Stimulated activated naive CD4-positive, alpha-beta T cell treated with Interleukin-2 at 50 U/mL for 16 hours (primary cell): Measurements from ENCODE around the gene MYH16.
"Not testable (repeated sequence)": the region's sequence is repeated elsewhere in the genome, so short reads cannot be mapped to it uniquely, and the experiment has no call there.

Source experiments
- DNase-seq: peaks from one replicate; lab custom pipeline; 2025; lab: John Stamatoyannopoulos, UW

Gene MYH16

DNA sequence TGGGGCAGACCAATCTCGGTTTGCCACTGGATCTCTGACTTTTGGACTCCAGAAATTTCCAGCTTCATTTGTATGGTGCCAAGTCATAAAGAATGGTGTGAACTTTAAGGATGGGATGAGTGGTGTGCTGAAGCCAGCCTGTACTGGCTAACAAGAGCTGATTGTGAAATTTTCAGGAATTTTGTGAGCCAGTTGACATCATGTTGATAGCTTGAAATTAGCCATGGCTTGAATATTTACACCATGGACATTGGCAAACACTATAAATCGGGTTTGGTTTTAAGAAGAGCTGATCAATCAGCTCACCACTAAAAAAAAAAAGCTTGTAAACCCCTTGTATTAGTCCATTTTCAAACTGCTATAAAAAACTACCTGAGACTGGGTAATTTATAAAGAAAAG, 14.1 kb upstream of the MYH16 start:
- no peak for DNase-seq

DNA sequence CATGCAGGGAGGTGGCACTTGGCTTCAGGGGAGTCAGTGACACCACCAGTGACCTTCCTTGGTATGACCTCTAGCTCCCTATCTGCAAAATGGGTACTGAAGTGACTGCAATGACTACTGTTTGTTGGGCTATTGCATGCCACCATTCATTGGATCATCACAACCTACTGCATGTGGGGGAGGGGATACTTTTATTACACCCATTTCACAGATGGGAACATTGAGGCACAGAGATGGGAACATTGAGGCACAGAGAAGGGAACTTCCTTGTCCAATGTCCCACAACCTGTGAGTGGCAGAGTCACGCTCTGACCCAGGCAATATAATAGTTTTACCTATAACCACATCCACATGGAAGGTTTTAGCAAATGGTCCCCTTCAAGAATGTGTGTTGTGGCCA, 12.2 kb upstream of the MYH16 start:
- no peak for DNase-seq

DNA sequence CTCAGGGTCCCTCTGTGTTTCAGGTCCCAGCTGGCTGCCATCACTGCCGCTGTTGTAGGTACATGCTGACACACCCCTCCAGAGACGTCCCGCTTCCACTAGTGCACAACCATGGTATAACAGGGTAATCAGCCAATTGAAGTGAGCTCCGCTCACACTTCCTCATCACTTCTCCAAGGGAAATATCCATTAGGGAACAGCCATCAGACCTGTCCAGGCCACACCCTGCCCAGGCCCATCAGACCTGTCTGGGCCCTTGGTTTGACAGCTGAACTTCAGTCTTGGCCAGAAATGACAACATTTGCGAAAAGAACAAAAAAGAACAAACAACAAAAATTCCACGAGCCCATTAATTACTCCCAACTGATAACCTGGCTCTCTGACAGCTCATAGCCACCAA, 11.0 kb upstream of the MYH16 start:
- no peak for DNase-seq

DNA sequence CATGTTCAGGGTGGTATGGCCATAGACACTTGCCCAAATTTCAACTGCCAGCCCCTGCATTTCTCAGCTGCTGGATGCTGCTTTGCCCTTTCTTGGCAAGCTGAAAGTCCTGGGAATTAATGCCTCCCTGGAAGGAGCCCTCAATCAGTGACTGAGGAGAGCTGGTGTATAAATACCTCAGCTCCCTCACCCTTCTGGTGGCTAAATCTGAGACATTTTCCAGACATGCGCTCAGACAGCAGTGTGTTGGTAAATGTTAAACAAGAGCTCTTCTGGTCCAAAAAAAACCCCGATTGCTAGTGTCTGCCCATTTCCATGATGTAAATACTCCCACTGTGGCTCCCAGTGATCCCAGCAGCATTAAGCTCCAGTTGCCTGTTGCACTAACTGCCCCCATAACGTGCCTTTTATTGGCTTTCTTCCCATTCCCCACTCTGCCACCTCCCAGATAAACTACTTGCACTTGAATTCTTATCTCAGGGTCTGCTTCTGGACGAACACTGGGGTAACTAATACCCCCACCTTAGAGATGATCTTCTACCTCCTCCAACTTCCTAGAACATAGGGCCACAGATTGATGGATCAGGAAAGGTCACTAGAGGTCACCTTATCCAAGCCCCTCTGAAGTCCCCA, 6.7 kb upstream of the MYH16 start:
- DNase-seq: no peak

DNA sequence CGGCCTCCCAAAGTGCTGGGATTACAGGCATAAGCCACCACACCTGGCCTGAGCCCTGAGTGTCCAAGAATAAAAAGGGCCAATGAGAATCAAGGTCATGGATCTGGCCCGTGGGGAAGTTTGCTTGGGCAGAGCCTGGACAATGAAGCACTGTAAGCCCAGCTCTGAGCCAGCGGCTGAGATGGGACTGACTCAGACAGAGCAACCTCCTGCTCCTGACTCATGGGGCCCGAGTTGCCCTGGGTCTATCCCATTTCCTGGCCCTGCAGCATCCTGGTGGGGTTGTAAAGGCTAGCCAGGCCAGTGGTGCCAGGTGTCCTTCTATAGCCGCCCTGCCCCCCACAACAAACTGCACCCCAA, 5.2 kb upstream of the MYH16 start:
- no peak for DNase-seq

DNA sequence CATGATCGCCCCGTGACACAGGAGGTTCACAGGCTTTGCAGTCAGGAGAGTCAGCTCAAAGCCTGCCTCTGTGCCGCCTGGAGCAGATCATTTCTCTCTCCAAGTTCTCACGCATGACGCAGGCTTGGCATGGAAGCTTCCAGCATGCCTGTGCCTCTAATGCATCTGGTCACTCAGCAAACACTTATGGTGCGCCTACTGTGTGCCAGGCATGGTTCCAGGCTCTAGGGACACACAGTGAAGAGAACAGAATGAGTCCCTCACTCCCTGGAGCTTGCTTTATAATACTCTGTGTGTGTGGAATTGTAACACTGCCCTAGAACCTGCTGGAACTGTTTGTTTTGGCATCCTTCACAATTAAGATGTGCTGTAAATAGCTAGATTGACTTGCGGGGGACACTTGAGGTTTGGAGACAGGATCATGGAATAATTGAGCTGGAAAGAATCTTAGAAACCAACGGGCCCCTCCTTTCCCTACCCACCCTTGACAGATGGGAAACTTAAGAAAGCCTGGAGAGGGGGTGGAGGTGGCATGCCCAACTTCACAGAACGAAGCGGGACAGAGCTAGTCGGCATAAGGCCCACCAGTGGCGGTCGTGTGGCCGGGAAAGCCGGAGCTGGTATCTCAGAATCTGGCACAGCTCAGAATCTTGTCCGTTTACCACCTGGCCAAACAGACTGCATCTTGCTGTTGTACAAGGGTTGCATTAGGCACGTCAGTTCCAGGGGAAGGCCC, 4.6 kb upstream of the MYH16 start:
- no peak for DNase-seq

DNA sequence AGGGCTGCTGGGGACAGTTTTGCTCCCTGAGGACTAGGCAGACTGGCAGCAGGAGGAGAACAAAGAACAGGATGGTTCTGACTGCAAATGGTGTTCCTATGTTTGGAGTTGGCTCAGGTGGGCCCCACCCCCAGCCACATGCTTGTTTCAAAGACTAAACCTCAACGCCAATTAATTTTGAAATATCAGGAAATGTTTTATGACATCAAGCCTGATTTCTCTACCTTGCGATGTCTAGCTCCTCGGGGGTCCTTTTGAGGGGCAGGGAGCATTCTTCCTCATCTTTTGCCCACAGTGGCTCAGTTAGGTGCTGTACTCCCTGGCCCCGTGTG, 4.1 kb upstream of the MYH16 start:
- no peak for DNase-seq

DNA sequence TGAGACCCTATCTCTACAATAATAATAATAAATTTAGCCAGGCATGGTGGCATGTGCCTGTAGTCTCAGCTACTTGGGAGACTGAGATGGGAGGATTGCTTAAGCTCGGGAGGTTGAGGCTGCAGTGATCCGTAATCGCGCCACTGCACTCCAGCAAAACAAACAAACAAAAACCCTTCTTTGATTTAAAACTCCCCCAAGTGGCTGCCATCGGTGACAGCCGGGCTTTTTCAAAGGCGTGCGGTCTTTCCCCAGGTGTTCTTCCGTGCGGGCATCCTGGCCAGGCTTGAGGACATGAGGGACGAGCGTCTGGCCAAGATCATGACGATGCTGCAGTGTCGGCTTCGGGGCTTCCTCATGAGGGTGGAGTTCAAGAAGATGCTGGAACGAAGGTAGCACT, 1.9 kb upstream of the MYH16 start:
- no peak for DNase-seq

DNA sequence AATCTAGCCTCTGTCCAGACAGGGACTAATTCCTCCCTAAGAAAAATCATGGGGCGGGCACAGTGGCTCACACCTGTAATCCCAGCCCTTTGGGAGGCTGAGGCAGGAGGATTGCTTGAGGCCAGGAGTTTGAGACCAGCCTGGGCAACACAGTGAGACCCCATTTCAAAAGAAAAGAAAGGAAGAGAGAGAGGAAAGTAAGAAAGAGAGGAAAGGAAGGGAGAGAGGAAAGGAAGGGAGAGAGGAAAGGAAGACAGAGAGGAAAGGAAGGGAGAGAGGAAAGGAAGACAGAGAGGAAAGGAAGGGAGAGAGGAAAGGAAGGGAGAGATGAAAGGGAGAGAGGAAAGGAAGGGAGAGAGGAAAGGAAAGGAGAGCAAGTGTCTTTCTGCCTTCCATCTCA, 922 bp downstream of the MYH16 start:
- DNase-seq: not testable (repeated sequence)

DNA sequence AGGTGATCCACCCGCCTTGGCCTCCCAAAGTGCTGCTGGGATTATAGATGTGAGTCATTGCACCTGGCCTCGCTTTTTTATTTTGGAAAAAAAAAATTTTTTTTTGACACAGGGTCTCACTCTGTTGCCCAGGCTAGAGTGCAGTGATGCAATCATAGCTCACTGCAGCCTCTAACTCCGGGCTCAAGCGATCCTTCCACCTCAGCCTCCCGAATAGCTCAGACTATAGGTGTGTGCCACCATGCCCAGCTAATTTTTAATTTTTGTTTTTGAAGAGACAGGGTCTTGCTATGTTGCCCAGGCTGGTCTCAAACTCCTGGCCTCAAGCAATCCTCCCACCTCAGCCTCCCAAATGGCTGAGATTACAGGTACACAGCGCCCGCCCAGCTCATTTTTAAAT, 2.3 kb downstream of the MYH16 start:
- not testable (repeated sequence) for DNase-seq

DNA sequence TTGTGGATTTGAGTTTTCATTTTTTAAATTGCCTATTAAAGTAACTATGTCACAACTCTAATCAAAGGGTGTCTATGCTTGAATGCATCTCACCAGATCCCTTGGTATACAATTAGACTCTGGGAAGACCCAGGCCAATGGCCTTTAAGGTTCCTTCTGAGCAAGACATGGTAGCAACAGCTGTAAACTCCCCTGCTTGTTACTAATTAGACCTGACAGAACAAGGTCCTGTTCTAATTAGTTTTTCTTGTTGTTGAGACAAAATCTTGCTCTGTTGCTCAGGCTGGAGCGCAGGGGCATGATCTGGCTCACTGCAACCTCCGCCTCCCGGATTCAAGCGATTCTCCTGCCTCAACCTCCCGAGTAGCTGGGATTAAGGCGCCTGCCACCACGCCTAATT, 2.9 kb downstream of the MYH16 start:
- no peak for DNase-seq

DNA sequence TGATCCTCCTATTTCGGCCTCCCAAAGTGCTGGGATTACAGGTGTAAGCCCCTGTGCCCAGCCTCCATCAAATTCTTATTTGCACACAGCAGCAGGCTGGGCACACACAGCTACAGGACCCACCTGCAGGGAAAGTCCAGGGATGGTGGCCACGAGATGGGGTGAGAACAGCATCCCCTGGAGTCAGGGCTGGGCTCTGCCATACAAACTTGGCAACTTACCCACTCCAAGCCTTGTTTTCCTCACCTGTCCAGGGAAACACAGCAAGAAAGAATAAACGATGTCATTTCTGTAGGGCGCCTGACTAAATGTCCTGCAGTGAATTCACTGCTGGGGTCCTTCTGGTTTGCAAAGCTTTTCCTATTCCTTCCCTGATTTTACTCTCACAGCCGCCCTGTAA, 5.5 kb downstream of the MYH16 start:
- DNase-seq: no peak

DNA sequence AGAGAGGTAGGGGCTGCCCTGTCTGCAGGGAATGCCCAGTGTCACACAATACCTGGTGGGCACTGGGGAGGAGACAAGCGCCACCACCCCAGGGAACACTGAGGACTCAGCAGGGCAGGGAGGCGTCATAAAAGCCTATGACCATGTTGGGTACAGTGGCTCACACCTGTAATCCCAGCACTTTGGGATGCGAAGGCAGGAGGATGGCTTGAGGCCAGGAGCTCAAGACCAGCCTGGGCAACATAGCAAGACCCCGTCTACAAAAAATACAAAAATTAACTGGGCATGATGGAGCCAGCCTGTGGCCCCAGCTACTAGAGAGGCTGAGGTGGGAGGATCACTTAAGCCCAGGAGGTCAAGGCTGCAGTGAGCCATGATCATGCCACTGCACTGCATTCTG, 11.5 kb downstream of the MYH16 start:
- DNase-seq: not testable (repeated sequence)

DNA sequence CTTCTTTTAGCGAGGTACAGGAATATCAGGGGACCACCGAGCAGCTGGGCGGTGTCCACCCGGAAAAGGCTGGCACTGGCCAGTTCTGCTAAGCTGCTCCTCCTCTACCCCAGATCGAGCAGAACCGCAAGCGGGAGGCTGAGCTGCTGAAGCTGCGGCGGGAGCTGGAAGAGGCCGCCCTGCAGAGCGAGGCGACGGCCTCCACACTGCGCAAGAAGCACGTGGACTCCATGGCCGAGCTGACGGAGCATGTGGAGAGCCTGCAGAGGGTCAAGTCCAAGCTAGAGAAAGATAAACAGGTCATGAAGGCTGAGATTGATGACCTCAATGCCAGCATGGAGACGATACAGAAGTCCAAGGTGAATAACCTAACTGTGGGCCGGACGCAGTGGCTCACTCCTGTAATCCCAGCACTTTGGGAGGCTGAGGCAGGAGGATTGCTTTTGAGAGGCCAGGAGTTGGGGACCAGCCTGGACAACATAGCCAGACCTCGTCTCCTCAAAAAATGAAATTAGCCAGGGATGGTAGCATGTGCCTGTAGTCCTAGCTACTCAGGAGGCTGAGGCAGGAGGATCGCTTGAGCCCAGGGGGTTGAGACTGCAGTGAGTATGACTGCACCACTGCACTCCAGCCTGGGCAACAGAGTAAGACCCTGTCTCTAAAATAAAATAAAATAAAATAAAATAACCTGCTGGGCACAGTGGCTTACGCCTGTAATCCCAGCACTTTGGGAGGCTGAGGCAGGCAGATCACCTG, 15.3 kb downstream of the MYH16 start:
- no peak for DNase-seq

DNA sequence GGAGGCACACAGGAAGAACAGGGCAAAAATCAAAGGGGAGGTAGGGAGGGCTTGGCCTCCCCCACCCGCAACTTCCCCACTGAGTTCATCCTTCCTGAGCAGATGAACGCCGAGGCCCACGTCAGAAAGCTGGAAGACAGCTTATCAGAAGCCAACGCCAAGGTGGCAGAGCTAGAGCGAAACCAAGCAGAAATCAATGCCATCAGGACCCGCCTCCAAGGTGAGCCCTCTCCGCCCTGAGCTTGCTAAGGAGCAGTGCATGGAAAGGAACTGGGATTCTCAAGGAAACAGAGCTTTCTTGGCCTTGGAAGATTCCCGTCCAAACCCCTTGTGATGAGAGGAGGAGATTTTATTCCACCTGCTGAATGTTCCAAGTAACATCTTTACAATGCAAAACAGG, 16.5 kb downstream of the MYH16 start:
- DNase-seq: no peak

DNA sequence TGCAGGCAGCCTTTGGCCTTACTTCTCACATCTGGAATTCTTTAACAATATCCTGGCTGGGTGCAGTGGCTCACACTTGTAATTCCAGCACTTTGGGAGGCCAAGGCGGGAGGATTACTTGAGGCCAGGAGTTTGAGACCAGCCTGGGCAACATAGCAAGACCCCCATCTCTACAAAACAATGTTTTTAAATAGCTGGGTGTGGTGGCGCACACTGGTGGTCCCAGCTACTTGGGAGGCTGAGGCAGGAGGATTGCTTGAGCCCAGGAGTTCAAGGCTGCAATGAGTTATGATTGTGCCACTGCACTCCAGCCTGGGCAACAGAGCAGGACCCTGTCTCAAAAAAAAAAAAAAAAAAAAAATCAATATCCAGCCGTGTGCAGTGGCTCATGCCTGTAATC, 17.5 kb downstream of the MYH16 start:
- not testable (repeated sequence) for DNase-seq

DNA sequence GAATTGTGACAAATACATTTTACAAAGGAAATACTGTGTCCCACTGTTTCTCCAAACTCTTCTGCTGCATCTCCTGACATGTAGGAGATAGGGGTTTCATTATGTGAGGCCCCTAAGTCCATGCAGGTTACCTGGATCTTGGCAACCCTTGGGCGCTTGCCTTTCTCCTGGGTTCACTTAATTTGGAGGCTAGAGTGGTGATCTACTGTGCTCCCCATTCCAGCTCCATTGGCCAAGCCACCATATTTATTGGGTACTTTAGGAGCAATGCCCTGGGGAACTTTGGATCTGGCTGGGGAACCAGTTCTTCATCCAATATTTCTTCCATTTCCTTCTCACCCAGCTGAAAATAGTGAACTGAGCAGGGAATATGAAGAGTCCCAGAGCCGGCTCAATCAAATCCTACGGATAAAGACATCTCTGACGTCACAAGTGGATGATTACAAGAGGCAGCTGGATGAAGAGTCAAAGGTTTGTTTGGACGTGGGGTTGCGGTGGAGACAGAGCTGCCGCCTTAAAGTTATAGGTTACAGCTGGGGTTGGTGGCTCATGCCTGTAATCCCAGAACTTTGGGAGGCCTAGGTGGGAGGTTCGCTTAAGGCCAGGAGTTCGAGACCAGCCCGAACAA, 18.5 kb downstream of the MYH16 start:
- DNase-seq: no peak

DNA sequence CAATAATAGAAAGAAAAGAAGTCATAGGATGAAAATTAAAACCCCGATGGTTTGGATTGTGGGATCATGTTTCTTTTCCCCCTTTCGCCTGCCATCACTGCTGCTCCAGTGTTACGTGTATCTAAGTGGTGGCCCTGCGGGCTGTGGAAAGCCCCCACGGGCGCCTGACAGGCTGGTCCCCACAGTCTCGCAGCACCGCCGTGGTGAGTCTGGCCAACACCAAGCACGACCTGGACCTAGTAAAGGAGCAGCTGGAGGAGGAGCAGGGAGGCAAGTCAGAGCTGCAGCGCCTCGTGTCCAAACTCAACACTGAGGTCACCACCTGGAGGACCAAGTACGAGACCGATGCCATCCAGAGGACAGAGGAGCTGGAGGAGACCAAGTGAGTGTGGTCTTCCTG, 19.5 kb downstream of the MYH16 start:
- DNase-seq: no peak

DNA sequence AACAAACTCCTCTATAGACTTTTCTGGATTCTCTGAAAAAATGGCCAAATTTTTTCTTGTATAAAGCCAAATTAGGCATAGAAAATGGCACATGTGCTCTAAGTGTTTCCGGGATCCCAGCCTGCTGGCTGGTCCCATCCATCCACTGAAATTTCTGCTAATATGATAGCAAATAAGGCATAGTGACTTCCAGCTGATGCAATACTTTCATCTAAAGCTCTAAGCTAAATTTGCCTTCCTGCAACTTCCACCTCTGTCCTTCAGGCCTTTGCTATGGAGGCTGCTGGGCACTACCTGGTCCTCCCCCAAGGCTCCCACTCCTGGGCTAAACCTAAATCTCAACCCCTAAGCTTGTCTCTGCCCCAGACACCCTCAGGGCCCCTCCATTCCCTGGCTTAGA, 20.5 kb downstream of the MYH16 start:
- DNase-seq: no peak

DNA sequence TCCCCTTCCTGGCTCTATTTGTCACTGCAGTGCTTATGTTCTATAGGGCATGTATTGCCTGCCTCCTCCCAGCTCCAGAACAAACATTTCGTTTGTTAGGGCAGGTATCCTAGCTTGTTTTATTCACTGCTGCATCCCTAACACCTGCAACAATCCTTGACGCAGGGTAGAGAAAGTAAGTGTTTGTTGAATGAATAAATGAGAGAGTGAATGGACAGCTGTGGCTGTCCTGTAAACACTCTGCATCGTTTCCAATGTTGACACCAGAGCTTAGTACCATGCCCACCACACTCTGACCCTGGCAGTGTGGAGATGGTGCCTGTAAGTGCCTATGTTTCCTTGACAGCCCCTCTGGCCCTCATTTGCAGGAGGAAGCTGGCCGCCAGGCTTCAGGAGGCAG, 21.0 kb downstream of the MYH16 start:
- DNase-seq: no peak

DNA sequence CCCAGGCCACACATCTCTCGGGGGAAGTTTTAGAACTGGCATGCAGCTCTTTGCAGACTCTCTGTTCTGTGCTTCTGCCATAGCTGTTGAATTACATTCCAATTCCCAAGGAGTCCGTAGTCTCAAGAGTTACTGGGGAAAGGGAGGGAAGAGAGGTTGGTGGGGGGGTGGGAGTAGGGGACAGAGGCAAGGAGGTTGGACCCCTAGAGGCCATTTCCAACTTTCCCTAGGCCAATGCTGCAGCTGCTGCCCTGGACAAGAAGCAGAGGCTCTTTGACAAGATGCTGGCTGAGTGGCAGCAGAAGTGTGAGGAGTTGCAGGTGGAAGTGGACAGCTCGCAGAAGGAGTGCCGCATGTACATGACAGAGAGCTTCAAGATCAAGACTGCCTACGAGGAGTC, 23.8 kb downstream of the MYH16 start:
- DNase-seq: no peak

DNA sequence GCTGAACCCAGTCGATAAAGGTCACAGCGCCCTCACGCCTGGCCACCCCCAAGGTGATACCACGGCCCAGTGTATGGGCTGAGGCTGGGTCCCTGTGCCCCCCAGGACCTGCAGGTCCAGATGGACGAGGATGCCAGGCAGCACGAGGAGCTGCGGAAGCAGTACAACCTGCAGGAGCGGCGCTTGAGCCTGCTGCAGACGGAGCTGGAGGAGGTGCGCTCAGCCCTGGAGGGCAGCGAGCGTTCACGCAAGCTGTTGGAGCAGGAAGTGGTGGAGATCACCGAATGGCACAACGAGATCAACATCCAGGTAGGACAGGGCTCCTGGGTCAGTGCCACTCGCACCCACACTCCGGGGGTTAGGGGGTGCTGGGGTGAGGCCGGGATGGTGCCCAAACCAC, 28.9 kb downstream of the MYH16 start:
- no peak for DNase-seq
